ENCODE results near the gene ZNF169.
"Not testable (repeated sequence)": the region's sequence is repeated elsewhere in the genome, so short reads cannot be mapped to it uniquely, and the experiment has no call there.

GRCh38 chr9:94322342-94322940, 63.3 kb downstream of the ZNF169 start:
- not testable (repeated sequence) for TF ChIP-seq CTCF (IDR thresholded peaks at IDR 0.05 in 4 of 5, conservative IDR thresholded peaks at IDR 0.05 in 1 of 5); POLR2A (IDR thresholded peaks at IDR 0.05)

All from gastrocnemius medialis (tissue), 4 donors.